Transverse colon (tissue), 4 donors: Measurements from ENCODE around the gene BRICD5.

Experiments
- CTCF ChIP-seq, 5 experiments: fragments of 200-600 bp in 3 of 5; fragments of 450-650 bp in 2 of 5; sonication (generic) in 3 of 5; IDR thresholded peaks; 1 replicate in 2 of 5; 2 replicates in 3 of 5; pipeline ENCODE4 v1.5.1; 2016 to 2017; ENCODE audit warnings: antibody characterized with exemption in 5 of 5, inconsistent platforms in 3 of 5, mild to moderate bottlenecking in 2 of 5, moderate library complexity in 1 of 5
- EP300 ChIP-seq: sonication (generic); formaldehyde crosslinking; IDR thresholded peaks from one replicate; pipeline ENCODE4 v1.6.1; 2017; ENCODE audit warnings: antibody characterized with exemption, low read depth
- POLR2A ChIP-seq: fragments of 450-650 bp; IDR thresholded peaks from one replicate; pipeline ENCODE4 v1.6.1; 2016; ENCODE audit warnings: antibody characterized with exemption, mild to moderate bottlenecking, moderate library complexity
- POLR2AphosphoS5 ChIP-seq, 3 donors: sonication (generic); formaldehyde crosslinking; IDR thresholded peaks; one replicate each; pipeline ENCODE4 v1.6.1; 2016; ENCODE audit warnings: antibody characterized with exemption in 3 of 3

GRCh38 chr16:2223221-2223941 lies 12.7 kb upstream of the BRICD5 start, which contains the start of gene E4F1:
- TF ChIP-seq CTCF (IDR thresholded peaks at IDR 0.05): peak in 1 of 5 experiments; percentile 6
- peak; percentile 87 for TF ChIP-seq POLR2A
- TF ChIP-seq POLR2AphosphoS5 (IDR thresholded peaks at IDR 0.05): peak; percentile 96 to 97 (median 97)
- TF ChIP-seq EP300: no peak
